Uterus (tissue), 4 donors: ENCODE measurements around the gene DKK3. TPM values are rescaled to one million over a fixed set of nuclear protein-coding genes. Genes with fewer than 3 reads are reported as not detected.

Experiments
- DNase-seq, 2 donors: peaks; one replicate each; pipeline ENCODE4 v3.0.0-alpha.2; 2019 to 2020
- H3K27ac ChIP-seq, 2 donors: fragments of 200-600 bp; sonication (generic); 1 replicate in 1 of 2; 2 replicates in 1 of 2; pipeline ENCODE4 v1.5.1; 2016 to 2018
- H3K27me3 ChIP-seq, 2 donors: fragments of 200-600 bp; sonication (generic); one replicate each; pipeline ENCODE4 v1.5.1; 2018 to 2019; ENCODE audit warnings: control low read depth in 1 of 2
- H3K36me3 ChIP-seq, 2 donors: fragments of 200-600 bp; sonication (generic); one replicate each; pipeline ENCODE4 v1.5.1; 2019; ENCODE audit warnings: control low read depth in 1 of 2
- H3K4me1 ChIP-seq, 2 donors: fragments of 200-600 bp; sonication (generic); one replicate each; pipeline ENCODE4 v1.5.1; 2018 to 2019; ENCODE audit warnings: control low read depth in 1 of 2
- H3K4me3 ChIP-seq, 2 donors: fragments of 200-600 bp; sonication (generic); 1 replicate in 1 of 2; 2 replicates in 1 of 2; pipeline ENCODE4 v1.5.1; 2018 to 2019; ENCODE audit warnings: mild to moderate bottlenecking in 1 of 2
- H3K9me3 ChIP-seq, 2 donors: fragments of 200-600 bp; sonication (generic); one replicate each; pipeline ENCODE4 v1.5.1; 2019; ENCODE audit warnings: control low read depth in 1 of 2
- POLR2A ChIP-seq, 2 donors: fragments of 450-650 bp; IDR thresholded peaks; one replicate each; pipeline ENCODE4 v1.6.1; 2016; ENCODE audit warnings: antibody characterized with exemption in 2 of 2, mild to moderate bottlenecking in 1 of 2, moderate library complexity in 1 of 2
- intact Hi-C: fragments of 100-400 bp; cut with DNase I; formaldehyde crosslinking; loops from one replicate; pipeline ENCODE4 v1.15.1; 2023; ENCODE audit warnings: low total_unique reads
- total RNA-seq, 4 donors: library from RNA; depleted of rRNA in 3 of 4; stranded (reverse); fragments of >200 nt in 3 of 4; gene quantifications; one replicate each; pipeline versions ENCODE4 v1.1.0 to v1.2.4, GENCODE V29; 2014 to 2023
- TF ChIP-seq, protein P1 (sequence below), 4 experiments: fragments of 200-600 bp in 2 of 4; fragments of 450-650 bp in 2 of 4; sonication (generic) in 2 of 4; IDR thresholded peaks; one replicate each; pipeline ENCODE4 v1.5.1; 2016 to 2019; ENCODE audit warnings: antibody characterized with exemption in 4 of 4, mild to moderate bottlenecking in 2 of 4, moderate library complexity in 1 of 4
- donor health status: DM: yes; HTN: yes; CAD: no.

DKK3 gene
- total RNA-seq, 4 donors from 2014 or later, result 26.4 to 151 (median 99.0) TPM

DNA sequence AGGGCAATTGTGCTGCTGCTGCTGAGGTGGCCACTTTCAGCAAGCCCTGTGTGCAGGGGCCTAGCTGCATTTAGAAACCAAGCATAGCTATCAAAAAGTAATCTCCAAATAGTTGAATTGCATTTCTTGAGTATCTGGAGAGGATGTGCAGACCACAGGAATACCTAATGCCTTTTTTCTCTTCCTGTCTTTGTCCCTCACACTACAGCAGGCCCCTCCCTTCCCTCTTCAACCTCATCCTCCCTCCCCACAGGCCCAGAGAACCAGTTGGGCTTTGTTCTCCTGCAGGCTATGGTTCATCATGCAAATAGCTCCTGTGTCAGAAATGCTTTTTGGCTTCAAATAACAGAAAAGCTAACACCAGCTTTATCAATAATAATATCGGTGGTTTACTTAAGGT is 47.7 kb downstream of the DKK3 start:
- H3K36me3 ChIP-seq, result no peaks in the 10 kb centered on the region
- H3K27ac ChIP-seq, result no peak overlapping the region
- DNase-seq, result no peak
- no peaks in the 10 kb centered on the region for H3K9me3 ChIP-seq
- H3K4me1 ChIP-seq, result no peaks in the 10 kb centered on the region
- intact Hi-C loops, result no loop called here
- no peaks in the 10 kb centered on the region for H3K27me3 ChIP-seq
- TF ChIP-seq POLR2A (IDR thresholded peaks at IDR 0.05), result no peak
- TF ChIP-seq, protein P1, sequence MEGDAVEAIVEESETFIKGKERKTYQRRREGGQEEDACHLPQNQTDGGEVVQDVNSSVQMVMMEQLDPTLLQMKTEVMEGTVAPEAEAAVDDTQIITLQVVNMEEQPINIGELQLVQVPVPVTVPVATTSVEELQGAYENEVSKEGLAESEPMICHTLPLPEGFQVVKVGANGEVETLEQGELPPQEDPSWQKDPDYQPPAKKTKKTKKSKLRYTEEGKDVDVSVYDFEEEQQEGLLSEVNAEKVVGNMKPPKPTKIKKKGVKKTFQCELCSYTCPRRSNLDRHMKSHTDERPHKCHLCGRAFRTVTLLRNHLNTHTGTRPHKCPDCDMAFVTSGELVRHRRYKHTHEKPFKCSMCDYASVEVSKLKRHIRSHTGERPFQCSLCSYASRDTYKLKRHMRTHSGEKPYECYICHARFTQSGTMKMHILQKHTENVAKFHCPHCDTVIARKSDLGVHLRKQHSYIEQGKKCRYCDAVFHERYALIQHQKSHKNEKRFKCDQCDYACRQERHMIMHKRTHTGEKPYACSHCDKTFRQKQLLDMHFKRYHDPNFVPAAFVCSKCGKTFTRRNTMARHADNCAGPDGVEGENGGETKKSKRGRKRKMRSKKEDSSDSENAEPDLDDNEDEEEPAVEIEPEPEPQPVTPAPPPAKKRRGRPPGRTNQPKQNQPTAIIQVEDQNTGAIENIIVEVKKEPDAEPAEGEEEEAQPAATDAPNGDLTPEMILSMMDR (IDR thresholded peaks at IDR 0.05), result no peak
- H3K4me3 ChIP-seq, result no peak overlapping the region

DNA sequence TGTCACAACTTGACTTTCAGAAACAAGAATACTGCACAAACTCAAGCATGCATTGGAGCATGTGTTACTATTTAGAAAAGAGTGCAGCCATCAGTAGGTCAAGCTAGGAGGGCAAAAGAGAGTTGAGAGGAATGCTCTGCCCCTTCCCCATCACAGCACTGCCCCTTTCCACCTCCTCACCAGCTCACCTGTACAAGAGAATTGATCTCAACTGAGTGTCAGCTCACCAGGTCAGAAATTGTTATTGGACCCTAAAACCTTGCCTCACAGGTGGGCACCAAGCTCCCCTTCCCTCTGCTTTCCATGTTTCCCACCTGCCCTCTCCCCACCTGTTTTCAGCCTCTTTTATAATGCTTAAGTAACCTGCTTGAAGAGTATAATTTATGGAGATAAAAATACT is 48.8 kb downstream of the DKK3 start:
- Histone ChIP-seq H3K4me3 (no peak overlapping the region), H3K27ac (no peak overlapping the region), H3K4me1 (no peaks in the 10 kb centered on the region), H3K9me3 (no peaks in the 10 kb centered on the region), H3K36me3 (no peaks in the 10 kb centered on the region), H3K27me3 (no peaks in the 10 kb centered on the region)
- no peak for TF ChIP-seq POLR2A (IDR thresholded peaks at IDR 0.05)
- TF ChIP-seq, protein P1 (IDR thresholded peaks at IDR 0.05), result no peak
- intact Hi-C loops, result no loop called here
- DNase-seq, result no peak

DNA sequence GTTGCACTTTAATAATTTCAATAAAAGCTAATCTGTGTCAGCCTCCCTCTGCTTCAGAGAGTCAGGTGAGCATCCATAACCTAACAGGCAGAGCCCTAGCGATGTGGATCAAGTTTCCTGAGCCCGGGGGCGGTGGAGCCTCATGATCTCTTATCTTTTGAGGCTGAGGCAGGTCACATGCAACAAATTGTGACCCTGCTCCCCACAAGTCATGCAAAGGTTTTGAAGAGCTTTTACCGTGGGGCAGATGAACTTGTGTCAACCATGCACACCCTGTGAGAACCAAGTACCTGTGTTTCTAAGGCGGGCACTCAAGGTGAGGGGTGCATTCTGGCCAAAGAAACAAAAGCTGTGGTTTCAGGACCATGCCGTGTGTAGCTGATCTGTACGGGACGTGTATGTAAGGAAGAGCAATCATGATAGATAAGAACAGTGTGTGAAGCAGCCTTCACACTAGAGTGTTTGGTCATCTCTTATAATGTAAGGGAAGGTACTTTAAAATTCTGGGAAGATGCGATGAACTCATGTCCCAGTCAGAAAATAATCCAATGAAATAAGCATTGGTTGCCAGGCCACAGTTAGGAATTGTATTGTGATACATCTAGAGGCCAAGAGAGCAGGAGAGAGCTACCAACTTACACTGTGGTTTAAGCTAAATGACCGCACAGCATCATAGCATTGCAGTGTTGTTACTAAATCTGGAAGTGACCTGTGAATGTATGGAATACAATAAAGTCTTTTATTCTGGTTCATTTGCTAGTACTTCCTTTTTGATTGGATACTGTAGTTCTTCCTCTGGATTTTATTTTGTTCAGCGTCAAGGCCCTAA is 49.8 kb downstream of the DKK3 start:
- Histone ChIP-seq H3K36me3 (no peaks in the 10 kb centered on the region), H3K27me3 (no peaks in the 10 kb centered on the region), H3K27ac (no peak overlapping the region), H3K9me3 (no peaks in the 10 kb centered on the region), H3K4me1 (no peaks in the 10 kb centered on the region), H3K4me3 (no peak overlapping the region)
- no peak for DNase-seq
- intact Hi-C loops, result no loop called here
- TF ChIP-seq POLR2A (IDR thresholded peaks at IDR 0.05), result no peak
- TF ChIP-seq, protein P1 (IDR thresholded peaks at IDR 0.05), result no peak

DNA sequence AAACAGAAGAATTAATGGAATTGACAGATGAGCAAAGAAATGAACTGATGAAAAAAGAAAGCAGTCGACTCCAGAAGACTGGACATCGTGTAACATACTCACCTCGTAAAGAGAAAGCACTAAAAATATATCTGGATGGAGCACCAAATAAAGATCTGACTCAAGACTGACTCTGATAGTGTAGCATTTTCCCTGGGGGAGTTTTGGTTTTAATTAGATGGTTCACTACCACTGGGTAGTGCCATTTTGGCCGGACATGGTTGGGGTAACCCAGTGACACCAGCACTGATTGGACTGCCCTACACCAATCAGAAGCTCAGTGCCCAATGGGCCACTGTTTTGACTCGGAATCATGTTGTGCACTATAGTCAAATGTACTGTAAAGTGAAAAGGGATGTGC is 52.4 kb downstream of the DKK3 start:
- Histone ChIP-seq H3K27ac (no peak overlapping the region), H3K27me3 (no peaks in the 10 kb centered on the region), H3K4me3 (no peak overlapping the region), H3K9me3 (no peaks in the 10 kb centered on the region), H3K4me1 (no peaks in the 10 kb centered on the region), H3K36me3 (no peaks in the 10 kb centered on the region)
- intact Hi-C loops, result no loop called here
- TF ChIP-seq, protein P1 (IDR thresholded peaks at IDR 0.05), result no peak
- TF ChIP-seq POLR2A (IDR thresholded peaks at IDR 0.05), result no peak
- DNase-seq, result no peak

DNA sequence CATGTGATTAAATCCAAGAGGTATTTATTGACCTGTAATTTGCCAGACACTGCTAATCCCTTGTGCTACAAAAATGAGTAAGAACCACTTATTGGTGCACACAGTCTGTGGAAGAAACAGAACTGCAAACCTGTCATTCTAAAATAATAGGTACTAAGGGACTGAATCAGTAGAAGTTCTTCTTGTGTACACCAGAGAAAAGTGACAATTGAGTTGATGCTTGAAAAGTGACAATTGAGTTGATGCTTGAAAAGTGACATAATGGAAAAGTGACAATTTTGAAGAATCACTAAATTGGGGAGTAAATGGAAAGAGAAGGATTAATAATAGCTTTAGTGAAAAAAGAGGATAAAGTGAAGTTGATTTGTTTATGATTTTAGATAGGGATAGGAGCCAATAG is 56.4 kb downstream of the DKK3 start:
- H3K9me3 ChIP-seq, result no peaks in the 10 kb centered on the region
- intact Hi-C loops, result no loop called here
- no peak overlapping the region for H3K27ac ChIP-seq
- no peaks in the 10 kb centered on the region for H3K36me3 ChIP-seq
- no peak overlapping the region for H3K4me3 ChIP-seq
- TF ChIP-seq, protein P1 (IDR thresholded peaks at IDR 0.05), result no peak
- TF ChIP-seq POLR2A (IDR thresholded peaks at IDR 0.05), result no peak
- no peaks in the 10 kb centered on the region for H3K4me1 ChIP-seq
- H3K27me3 ChIP-seq, result no peaks in the 10 kb centered on the region
- DNase-seq, result no peak
